ENCODE data around the gene CADM1.

DNA sequence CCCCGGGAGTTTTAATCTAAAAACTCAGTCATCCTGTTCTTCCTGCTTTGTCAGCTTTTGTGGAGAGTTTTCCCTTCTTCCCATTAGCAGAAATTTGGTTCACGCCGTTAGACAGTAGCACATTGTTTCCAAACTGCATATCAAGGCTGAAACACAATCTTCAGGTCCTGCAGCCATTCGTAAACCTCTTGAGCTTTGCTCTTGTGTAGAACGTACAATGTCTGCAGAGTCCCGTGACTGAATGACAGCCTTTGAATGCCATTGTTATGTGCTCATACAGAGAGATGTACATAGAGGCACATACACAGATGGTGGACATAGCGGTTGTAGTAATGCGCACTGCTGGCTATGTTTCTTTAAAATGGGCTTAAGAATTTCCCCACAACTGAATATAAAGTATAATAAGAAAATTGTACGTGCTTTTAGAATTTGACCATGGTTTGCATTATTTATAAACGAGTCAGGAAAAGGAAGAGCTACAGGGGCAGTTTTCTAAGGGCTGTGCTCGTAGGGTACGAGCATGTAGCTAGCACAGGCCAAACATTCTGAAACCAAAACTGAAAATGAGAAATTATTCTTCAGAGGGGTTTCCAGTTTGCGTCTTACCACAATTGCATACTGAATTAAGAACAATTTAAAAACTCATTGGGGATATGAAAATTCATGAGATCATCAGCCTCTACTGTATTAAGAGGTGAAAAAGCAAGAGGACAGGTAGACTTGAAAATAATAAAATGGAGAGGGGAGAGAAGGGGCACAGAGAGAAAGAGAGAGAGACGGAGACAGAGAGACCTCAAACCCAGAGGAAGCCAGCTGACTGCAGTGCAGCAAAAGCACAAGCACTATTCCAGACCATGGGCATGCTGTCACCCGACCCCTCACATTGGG, 310.1 kb downstream of the CADM1 start:
- TF ChIP-seq, protein P1, sequence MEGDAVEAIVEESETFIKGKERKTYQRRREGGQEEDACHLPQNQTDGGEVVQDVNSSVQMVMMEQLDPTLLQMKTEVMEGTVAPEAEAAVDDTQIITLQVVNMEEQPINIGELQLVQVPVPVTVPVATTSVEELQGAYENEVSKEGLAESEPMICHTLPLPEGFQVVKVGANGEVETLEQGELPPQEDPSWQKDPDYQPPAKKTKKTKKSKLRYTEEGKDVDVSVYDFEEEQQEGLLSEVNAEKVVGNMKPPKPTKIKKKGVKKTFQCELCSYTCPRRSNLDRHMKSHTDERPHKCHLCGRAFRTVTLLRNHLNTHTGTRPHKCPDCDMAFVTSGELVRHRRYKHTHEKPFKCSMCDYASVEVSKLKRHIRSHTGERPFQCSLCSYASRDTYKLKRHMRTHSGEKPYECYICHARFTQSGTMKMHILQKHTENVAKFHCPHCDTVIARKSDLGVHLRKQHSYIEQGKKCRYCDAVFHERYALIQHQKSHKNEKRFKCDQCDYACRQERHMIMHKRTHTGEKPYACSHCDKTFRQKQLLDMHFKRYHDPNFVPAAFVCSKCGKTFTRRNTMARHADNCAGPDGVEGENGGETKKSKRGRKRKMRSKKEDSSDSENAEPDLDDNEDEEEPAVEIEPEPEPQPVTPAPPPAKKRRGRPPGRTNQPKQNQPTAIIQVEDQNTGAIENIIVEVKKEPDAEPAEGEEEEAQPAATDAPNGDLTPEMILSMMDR (IDR thresholded peaks at IDR 0.05; ENCODE audit: poor library complexity), result no peak
- TF ChIP-seq EZH2phosphoT487 (IDR thresholded peaks at IDR 0.05; ENCODE audit: low read depth, severe bottlenecking, unreplicated experiment), result no peak
